Type B pancreatic cell (in vitro differentiated cells): ENCODE measurements around the gene MX1. TPM values are rescaled to one million over a fixed set of nuclear protein-coding genes. Genes with fewer than 3 reads are reported as not detected.

Experiments used
- DNase-seq: peaks from one replicate; pipeline ENCODE4 v3.0.0; 2021; ENCODE audit warnings: mixed read lengths; ENCODE audit not compliant: unreplicated experiment; ENCODE audit errors: extremely low spot score
- H3K27ac Mint-ChIP-seq: 2 replicates; pipeline ENCODE4 v1.8.0; 2021; ENCODE audit warnings: mild to moderate bottlenecking, mixed read lengths
- H3K27me3 Mint-ChIP-seq: 2 replicates; pipeline ENCODE4 v1.8.0; 2021; ENCODE audit warnings: mixed read lengths
- H3K36me3 Mint-ChIP-seq: 2 replicates; pipeline ENCODE4 v1.8.0; 2021; ENCODE audit warnings: mixed read lengths
- H3K4me1 Mint-ChIP-seq: one replicate; pipeline ENCODE4 v1.8.0; 2021; ENCODE audit warnings: mixed read lengths; ENCODE audit not compliant: unreplicated experiment
- H3K4me3 Mint-ChIP-seq: 2 replicates; pipeline ENCODE4 v1.8.0; 2021; ENCODE audit warnings: mild to moderate bottlenecking, mixed read lengths
- H3K9me3 Mint-ChIP-seq: 2 replicates; pipeline ENCODE4 v1.8.0; 2021; ENCODE audit warnings: mixed read lengths
- total RNA-seq: library from RNA; stranded (reverse); gene quantifications from 2 replicates; pipeline ENCODE4 v1.2.1, GENCODE V29; 2021; ENCODE audit warnings: low replicate concordance
- TF ChIP-seq, protein P1 (sequence below): fragments of 200-600 bp; sonication (generic); conservative IDR thresholded peaks from 2 replicates; pipeline ENCODE4 v1.5.0; 2021; ENCODE audit warnings: antibody characterized with exemption, mild to moderate bottlenecking

The MX1 gene
- total RNA-seq, 1 donor from 2014 or later = 9.8 TPM

DNA sequence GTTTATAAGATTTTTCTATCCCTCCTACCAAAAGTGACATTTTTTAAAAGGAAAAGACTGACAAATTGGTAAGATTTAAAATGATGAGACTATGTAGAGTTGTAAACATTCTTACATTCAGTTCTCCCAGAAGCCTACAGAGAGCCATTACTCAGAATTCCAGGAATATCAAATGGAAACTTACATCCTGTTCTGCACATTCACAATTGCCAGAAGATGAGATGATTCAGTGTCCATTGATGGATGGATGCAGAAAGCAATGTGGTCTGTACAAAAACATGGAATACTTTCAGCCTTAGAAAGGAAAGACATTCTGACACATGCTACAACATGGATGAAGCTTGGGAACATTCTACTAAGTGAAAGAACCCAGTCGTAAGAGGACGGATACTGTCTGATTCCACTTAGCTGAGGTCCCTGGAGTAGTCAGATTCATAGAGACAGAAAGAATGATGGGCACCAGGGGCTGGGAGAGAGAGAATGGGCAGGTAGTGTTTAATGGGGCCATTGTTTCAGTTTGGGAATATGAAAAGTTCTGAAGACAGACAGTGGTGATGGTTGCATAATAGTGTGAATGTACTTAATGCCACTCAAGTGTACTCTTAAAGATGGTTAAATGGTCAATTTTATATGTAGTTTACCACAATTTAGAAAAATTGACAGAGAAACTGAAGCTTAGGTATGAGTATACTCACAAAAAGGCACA is 16.6 kb downstream of the MX1 start:
- Mint-ChIP-seq H3K4me3 (no peak overlapping the region), H3K9me3 (no peaks in the 10 kb centered on the region), H3K27ac (no peak overlapping the region), H3K36me3 (no peaks in the 10 kb centered on the region), H3K27me3 (no peaks in the 10 kb centered on the region), H3K4me1 (peaks cover 5% of the 10 kb centered on the region)
- no peak for DNase-seq
- TF ChIP-seq, protein P1, sequence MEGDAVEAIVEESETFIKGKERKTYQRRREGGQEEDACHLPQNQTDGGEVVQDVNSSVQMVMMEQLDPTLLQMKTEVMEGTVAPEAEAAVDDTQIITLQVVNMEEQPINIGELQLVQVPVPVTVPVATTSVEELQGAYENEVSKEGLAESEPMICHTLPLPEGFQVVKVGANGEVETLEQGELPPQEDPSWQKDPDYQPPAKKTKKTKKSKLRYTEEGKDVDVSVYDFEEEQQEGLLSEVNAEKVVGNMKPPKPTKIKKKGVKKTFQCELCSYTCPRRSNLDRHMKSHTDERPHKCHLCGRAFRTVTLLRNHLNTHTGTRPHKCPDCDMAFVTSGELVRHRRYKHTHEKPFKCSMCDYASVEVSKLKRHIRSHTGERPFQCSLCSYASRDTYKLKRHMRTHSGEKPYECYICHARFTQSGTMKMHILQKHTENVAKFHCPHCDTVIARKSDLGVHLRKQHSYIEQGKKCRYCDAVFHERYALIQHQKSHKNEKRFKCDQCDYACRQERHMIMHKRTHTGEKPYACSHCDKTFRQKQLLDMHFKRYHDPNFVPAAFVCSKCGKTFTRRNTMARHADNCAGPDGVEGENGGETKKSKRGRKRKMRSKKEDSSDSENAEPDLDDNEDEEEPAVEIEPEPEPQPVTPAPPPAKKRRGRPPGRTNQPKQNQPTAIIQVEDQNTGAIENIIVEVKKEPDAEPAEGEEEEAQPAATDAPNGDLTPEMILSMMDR = no peak

DNA sequence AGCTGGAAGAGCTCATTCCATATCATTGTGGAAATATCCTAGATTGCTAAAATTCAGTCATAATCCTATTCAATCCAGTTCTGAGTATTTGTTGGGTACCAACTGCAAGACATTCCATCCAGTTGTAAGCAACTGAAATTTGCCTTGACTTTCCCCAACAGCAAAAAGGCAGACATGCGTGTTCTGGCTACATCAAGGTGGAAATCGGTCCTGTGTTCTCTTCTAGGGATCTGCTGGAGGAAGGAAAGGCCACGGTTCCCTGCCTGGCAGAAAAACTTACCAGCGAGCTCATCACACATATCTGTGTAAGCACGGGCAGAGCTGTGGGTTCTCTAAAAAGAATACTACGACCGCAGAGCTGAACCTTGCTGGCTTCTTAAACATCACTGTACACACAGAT is 17.5 kb downstream of the MX1 start:
- no peak for DNase-seq
- TF ChIP-seq, protein P1 = no peak
- H3K27ac Mint-ChIP-seq = no peak overlapping the region
- H3K27me3 Mint-ChIP-seq = no peaks in the 10 kb centered on the region
- no peak overlapping the region for H3K4me3 Mint-ChIP-seq
- H3K4me1 Mint-ChIP-seq = peaks cover 5% of the 10 kb centered on the region
- no peaks in the 10 kb centered on the region for H3K9me3 Mint-ChIP-seq
- H3K36me3 Mint-ChIP-seq = no peaks in the 10 kb centered on the region

DNA sequence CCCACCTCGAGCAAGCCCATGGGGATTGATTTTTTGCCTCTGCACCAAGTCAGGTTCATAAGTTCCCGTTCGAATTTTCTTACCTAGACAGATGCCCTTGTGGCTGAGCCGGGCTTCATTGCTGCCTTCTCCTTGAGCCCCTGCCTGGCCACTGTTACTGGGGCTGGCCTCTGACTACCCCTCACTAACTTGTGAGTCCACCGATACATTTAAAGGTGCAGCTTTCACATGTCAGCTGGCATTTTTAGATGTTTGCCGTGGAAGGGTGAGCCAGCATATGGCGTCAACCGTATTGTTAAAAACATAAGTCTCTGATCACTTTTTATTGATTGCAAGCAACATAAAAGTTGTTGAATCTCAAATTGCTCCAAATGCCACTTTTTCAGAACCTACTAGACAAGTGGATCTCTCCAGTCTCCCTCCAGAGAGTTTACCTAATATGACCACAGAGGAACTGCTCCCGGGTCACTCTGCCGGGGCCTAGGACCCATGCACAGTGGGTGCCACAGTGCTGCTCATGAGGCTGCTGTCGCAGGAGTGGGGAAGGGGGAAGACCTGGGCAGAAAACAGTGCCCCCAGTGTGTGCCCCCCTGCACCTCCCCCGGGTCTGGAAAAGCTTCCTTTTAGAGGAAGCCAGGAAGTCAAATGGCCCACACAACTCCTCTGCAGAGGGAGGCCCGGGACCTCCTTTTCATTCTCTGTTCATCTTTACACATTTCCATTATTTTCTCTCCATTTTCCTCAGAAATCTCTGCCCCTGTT is 18.8 kb downstream of the MX1 start:
- H3K27me3 Mint-ChIP-seq = no peaks in the 10 kb centered on the region
- TF ChIP-seq, protein P1 = no peak
- H3K36me3 Mint-ChIP-seq = no peaks in the 10 kb centered on the region
- H3K4me3 Mint-ChIP-seq = no peak overlapping the region
- H3K9me3 Mint-ChIP-seq = no peaks in the 10 kb centered on the region
- no peak for DNase-seq
- peaks cover 5% of the 10 kb centered on the region for H3K4me1 Mint-ChIP-seq
- H3K27ac Mint-ChIP-seq = no peak overlapping the region

DNA sequence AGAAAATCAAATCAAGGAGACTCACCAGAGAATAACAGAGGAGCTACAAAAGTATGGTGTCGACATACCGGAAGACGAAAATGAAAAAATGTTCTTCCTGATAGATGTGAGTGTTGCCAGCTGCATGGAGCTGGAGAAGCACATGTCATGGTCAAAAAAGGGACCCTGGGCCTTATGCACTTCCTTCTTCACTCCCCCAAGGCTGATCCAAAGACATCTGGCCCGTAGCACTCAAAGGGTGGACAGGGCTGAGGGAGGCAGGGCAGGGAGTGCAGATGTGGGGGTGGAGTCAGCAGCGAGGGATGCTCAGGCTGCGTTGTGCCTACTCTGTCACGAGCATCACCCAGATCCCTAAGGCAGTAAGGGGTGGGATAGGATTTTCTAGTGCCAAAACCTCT is 19.4 kb downstream of the MX1 start:
- H3K27ac Mint-ChIP-seq = no peak overlapping the region
- H3K9me3 Mint-ChIP-seq = no peaks in the 10 kb centered on the region
- H3K4me1 Mint-ChIP-seq = peaks cover 5% of the 10 kb centered on the region
- no peaks in the 10 kb centered on the region for H3K27me3 Mint-ChIP-seq
- no peaks in the 10 kb centered on the region for H3K36me3 Mint-ChIP-seq
- TF ChIP-seq, protein P1 = no peak
- no peak overlapping the region for H3K4me3 Mint-ChIP-seq
- no peak for DNase-seq

DNA sequence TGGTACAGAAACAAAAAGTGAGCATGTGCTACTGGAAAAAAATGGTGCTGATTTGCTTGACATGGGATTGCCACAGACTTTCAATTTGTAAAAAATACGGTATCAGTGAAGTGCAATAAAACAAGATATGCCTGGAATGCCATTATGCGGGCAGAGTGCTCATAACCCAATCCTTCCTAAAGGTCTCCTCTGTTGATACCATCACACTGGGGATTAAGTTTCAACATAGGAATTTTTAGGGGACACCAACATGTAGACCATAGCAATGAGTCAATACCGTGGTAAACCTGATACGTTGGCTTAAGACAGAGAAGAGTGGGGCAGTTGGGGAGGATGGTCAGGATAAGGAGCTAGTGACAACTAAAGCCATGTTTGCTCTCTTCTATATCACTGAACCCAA is 20.5 kb downstream of the MX1 start:
- no peak overlapping the region for H3K27ac Mint-ChIP-seq

More for the DNA sequence above, 20.5 kb downstream of the MX1 start:
- TF ChIP-seq, protein P1 = no peak
- no peak for DNase-seq
- Mint-ChIP-seq H3K4me1 (peaks cover 5% of the 10 kb centered on the region), H3K9me3 (no peaks in the 10 kb centered on the region), H3K4me3 (no peak overlapping the region), H3K27me3 (no peaks in the 10 kb centered on the region), H3K36me3 (no peaks in the 10 kb centered on the region)
